DLD1 (cell line): Measurements from ENCODE around the gene GRAMD4.

Experiments used
- in situ Hi-C: cut with HindIII; loops from 2 replicates; pipeline ENCODE4 v1.10.0; 2017; ENCODE audit warnings: low sequenced_read_pairs

GRAMD4 gene

GRCh38 chr22:46707827-46708570 is 87.8 kb downstream of the GRAMD4 start:
- in situ Hi-C loops: no loop called here

GRCh38 chr22:46708766-46709330 is 88.7 kb downstream of the GRAMD4 start:
- in situ Hi-C loops: no loop called here

GRCh38 chr22:46710806-46711205 is 90.6 kb downstream of the GRAMD4 start:
- in situ Hi-C loops: no loop called here

- in situ Hi-C loops: no loop called here
Measured at GRCh38 chr22:46712288-46712687, 92.1 kb downstream of the GRAMD4 start.

- in situ Hi-C loops: no loop called here
Measured at GRCh38 chr22:46714550-46714949, 94.4 kb downstream of the GRAMD4 start.

- in situ Hi-C loops: no loop called here
Measured at GRCh38 chr22:46719921-46720320, 99.7 kb downstream of the GRAMD4 start.

GRCh38 chr22:46721501-46722085 is 101.4 kb downstream of the GRAMD4 start:
- in situ Hi-C loops: no loop called here

- in situ Hi-C loops: no loop called here
Measured at GRCh38 chr22:46723882-46724281, 103.7 kb downstream of the GRAMD4 start.

- in situ Hi-C loops: no loop called here
Measured at GRCh38 chr22:46725096-46725495, 104.9 kb downstream of the GRAMD4 start.

GRCh38 chr22:46726066-46726985 is 106.1 kb downstream of the GRAMD4 start:
- in situ Hi-C loops: no loop called here

- in situ Hi-C loops: no loop called here
Measured at GRCh38 chr22:46726986-46727317, 106.8 kb downstream of the GRAMD4 start.

- in situ Hi-C loops: no loop called here
Measured at GRCh38 chr22:46727813-46728364, 107.7 kb downstream of the GRAMD4 start.

- in situ Hi-C loops: no loop called here
Measured at GRCh38 chr22:46728470-46728869, 108.3 kb downstream of the GRAMD4 start.
